ENCODE data around the gene FXYD5.
"Not testable (repeated sequence)": the region's sequence is repeated elsewhere in the genome, so short reads cannot be mapped to it uniquely, and the experiment has no call there.

The FXYD5 gene

GRCh38 chr19:35119578-35120155 is 34.9 kb upstream of the FXYD5 start:
- DNase-seq (ENCODE audit: low read depth in 2 of 2): no peak

DNA sequence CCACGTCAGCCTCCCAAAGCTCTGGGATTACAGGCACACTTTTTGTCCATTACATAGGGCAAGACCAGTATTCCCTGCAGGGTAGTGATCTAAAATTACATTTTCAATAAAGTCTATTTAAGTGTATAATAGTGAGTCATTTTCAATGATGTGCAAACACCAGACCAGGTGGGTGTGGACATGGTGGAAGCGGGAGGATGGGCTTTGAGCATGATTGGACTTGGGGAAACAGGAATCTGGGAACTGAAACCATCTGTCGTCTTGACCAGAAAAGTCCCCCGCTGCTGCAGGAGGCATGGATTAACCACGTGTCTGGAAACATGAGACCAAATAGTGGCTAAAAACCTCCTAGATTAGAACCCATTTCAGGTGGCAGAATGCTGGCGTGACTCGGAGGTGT is 34.0 kb upstream of the FXYD5 start:
- no peak for DNase-seq (ENCODE audit: low read depth in 2 of 2)

DNA sequence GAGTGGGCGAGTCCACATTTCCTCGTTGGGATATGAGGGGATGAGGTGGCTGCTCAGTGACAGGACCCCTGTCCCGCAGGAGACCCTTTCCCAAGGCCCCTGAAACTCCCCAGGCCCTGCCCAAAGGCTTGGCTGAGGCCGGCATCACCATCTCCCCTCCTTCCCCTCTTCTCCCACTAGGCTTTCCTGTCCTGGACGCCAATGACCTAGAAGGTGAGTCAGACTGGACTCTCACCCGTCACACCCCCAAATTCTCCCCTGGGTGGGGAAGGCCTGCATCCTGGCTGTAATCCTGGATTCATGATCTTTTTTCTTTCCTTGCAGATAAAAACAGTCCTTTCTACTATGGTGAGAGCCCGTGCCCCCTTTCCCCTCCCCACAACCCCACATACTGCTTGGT is 33.6 kb upstream of the FXYD5 start:
- DNase-seq (ENCODE audit: low read depth in 2 of 2): no peak

DNA sequence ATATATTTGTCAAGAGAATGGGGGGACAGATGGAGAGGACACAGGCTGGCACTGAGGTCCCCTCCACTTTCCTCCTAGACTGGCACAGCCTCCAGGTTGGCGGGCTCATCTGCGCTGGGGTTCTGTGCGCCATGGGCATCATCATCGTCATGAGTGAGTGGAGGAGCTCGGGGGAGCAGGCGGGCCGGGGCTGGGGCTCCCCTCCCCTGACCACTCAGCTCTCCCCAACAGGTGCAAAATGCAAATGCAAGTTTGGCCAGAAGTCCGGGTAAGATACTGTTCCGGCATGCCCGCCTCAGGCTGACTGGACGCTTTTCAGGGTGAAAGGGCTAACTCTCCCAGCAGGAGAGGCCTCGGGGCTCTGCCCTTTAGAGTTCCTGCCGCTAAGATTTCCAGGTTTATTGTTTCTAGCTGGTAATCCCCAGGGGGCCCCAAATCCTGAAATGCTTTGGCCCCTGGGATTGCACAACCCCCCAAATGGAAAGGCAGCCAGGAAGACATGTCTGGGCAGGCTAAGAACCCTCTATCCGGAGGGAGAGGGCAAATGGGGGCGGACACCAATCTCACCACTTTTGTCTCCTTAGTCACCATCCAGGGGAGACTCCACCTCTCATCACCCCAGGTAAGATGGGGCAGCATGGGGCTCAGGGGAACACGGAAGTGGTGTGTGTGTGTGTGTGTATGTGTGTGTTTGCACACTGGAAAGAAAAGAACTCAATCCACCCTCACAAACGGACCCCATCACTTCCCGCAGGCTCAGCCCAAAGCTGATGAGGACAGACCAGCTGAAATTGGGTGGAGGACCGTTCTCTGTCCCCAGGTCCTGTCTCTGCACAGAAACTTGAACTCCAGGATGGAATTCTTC is 31.6 kb upstream of the FXYD5 start:
- no peak for DNase-seq (ENCODE audit: low read depth in 2 of 2)

- no peak for DNase-seq (ENCODE audit: low read depth in 2 of 2)
Measured at GRCh38 chr19:35123573-35123972, 31.0 kb upstream of the FXYD5 start.

DNA sequence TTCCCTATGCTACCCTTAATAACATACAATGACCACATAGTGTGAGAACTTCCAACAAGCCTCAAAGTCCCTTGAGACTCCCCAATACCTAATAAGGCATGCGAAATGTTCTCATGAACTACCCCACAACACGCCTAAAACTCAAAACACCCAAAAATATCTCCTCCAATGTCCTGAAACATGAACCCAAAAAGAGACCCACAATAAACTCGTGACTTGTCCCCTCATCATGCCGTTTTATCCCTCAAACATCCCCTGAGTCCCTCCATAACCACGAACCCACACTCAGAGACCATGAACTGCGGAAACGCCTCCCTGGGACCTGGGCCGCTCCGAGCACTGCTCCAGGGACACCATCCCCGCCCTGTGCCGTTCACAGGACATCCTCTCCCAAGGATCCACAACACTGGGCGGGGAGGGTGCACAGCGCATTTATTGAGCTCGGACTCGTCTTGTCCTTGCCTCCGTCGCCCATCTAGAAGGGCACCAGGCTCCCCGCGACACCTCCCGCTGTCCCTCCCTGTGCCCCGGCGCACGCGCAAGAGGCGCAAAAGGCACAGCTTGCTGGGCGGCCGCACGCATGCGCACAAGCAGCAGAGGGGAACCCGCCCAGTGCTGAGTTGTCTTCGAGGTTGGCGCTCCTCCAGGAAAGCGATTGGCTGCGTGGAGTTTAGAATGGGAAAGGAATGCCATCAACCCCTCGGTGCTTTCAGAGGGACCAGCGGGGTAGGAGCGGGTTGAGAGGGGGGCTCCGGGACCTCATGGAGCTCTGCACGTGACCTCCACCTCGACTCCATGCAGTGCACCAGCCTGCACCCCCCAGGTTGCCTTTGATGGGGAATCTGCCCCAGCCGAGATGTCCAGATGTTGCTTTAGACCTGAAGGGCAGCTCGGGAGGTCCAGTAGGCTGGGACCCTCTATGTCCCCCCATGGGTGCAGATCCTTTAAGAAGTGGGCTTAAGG is 30.2 kb upstream of the FXYD5 start:
- peak; percentile 72 to 80 for DNase-seq (ENCODE audit: low read depth in 2 of 2)

GRCh38 chr19:35125270-35125717 is 29.2 kb upstream of the FXYD5 start:
- no peak for DNase-seq (ENCODE audit: low read depth in 2 of 2)

DNA sequence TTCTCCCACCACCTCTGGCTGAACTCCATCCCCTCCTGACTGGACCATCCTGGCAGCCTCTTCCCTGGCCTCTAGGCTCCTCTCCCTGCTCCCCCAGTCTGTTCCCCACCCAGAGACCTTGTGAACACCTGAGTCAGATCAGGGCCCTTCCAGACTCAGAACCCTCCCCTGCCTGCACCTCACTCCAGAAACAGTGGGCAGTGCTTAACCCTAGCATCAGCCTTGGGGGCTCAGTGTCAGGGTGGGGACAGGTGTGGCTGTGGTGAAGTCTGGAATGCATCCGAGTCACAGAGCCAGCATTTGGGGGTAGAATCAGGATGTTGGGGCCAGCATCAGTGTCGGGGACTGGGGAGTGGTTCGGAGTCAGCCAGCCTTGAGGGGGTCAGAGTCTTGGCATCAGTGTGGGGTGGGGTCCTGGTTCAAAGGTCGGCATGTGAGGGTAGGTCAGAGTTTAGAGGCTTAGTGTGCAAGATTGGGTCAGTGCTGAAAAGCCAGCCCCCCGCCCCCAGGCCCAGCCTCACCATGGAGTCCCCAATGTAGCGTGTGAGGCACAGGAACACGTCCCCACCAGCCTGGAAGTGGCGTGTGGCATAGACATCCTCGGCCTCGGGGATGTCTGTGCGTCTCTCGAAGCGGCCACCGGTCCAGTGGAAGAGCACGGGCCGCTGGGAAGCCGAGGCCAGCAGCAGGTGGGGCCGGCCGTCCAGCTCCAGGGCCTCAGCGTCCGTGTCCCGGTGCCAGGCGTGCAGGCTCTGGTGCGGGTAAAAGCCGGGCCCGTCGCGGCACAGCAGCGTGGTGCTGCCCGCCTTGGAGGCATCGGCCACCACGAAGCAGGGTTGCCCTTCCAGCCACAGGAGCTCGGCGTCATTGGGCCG is 28.5 kb upstream of the FXYD5 start:
- no peak for DNase-seq (ENCODE audit: low read depth in 2 of 2)

- no peak for DNase-seq (ENCODE audit: low read depth in 2 of 2)
Measured at GRCh38 chr19:35126624-35126959, 27.9 kb upstream of the FXYD5 start.

GRCh38 chr19:35127871-35128270 is 26.7 kb upstream of the FXYD5 start:
- DNase-seq (ENCODE audit: low read depth in 2 of 2): no peak

GRCh38 chr19:35128398-35129057 is 26.0 kb upstream of the FXYD5 start:
- DNase-seq (ENCODE audit: low read depth in 2 of 2): no peak

- DNase-seq (ENCODE audit: low read depth in 2 of 2): not testable (repeated sequence)
Measured at GRCh38 chr19:35129724-35130274, 24.7 kb upstream of the FXYD5 start.

DNA sequence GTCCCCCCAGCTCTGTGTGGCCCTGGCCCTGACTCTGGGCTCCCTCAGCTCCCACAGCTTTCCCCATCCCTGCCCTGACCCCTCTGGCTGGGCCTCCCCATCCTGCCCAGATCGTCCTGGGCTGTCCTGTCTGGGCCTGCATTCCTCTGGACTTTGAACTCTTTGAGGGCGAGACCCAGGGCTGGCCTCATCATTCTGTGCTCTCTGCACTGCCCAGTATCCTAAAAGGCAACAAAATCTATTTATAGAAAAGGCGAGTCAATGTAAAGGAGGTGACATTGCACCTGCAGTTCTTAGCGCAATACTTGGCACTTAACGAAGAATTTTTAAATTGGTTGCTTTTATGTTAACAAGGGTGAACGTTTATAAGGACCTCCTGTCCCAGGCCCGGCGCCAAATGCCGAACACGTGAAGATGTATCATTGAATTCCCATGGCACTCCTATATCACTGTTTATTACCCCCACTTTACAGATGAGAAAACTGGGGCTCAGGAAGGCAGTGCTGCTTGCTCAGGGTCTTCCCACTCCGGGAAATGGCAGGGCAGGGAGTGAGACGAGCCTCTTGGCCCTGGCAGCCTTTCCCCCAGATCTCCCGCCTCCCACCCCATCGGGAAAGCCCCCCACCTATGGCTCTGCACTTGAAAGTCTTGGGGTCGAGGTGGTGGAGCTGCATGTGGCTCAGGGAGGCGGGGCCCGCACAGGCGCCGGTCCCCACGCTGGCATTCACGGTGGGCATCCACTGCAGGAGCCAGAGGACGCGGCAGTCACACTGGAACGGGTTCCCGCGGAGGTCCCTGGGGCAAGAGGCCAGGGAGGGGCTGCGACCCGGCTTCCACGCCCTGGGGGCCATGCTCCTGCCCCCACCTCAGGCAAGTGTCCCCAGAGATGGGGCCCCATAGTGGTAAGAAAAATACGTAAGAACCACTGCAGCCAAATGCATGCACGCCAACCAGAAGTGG is 23.5 kb upstream of the FXYD5 start:
- no peak for DNase-seq (ENCODE audit: low read depth in 2 of 2)

DNA sequence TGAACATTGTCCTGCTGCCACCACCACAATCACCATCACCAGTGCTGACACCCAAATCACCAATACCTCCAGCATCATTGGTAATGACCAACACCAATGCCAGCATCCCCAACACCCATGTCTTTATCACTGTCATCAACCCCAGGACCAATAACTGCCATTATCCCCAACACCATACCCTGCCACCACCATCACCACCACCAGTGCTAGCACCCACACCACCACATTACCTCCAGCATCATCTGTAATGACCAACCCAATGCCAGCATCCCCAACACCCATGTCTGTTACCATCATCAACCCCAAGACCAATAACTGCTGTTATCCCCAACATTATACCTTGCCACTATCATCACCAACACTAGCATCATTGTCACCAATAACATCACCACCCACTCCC is 22.3 kb upstream of the FXYD5 start:
- DNase-seq (ENCODE audit: low read depth in 2 of 2): no peak

- no peak for DNase-seq (ENCODE audit: low read depth in 2 of 2)
Measured at GRCh38 chr19:35133826-35134225, 20.7 kb upstream of the FXYD5 start.

GRCh38 chr19:35134601-35135242 is 19.8 kb upstream of the FXYD5 start, which contains the start of gene LGI4:
Gene LGI4 (minus strand): TSS chr19:35135059. CDS start chr19:35134680, 379 bp downstream.
- no peak for DNase-seq (ENCODE audit: low read depth in 2 of 2)

DNA sequence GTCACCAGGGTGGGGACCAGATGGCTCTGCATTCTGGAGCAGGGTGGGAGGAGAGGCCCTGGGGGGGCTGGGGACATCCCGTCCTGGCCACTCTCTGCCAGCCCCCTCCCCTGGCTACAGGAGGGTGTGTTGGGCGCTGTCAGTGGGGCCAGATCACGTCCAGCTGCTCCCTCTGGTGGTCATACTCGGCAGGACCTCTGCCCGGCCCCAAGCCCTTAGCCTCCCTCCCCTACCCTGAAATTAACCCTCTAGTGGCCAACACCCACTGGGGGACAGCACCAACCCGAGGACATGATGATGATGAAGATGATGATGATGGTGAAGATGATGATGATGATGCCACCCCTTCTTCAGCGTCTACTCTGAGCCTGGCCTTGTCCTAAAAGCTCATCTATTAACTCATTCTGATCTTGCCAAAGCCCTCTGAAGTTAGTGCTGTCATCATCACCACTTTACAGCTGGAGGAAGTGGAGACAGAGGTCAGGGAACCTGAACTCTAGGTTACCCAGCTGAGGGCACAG is 19.1 kb upstream of the FXYD5 start:
- peak in 1 of 2 donors; percentile 38 for DNase-seq (ENCODE audit: low read depth in 2 of 2)

DNA sequence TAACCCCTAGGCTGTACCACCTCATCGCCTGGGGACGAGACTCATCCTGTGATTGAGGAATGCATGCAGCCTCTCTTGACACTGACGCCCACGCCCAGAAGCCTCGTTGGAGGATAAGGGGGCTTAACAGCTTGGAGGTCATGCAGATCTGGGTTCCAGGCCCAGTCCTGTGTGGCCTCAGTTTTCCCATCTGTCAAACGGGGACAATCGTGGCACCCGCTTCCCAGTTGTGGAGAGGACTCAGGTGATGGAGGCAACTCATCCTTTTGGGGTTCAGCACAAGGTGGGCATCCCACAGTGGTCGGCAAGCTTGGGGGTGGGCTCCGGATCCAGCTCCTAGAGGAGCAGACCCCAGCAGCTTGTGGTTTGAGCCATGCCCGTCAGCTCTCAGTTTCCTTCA is 18.3 kb upstream of the FXYD5 start:
- DNase-seq (ENCODE audit: low read depth in 2 of 2): no peak
